ENCODE measurements around the gene MACROD2.

GRCh38 chr20:15236812-15237211 lies 1241.5 kb downstream of the MACROD2 start:
- peak in 4 of 5 experiments; percentile 21 to 40 (median 30) for TF ChIP-seq CTCF (IDR thresholded peaks at IDR 0.05)
- no peak for TF ChIP-seq POLR2A (IDR thresholded peaks at IDR 0.05)
- TF ChIP-seq EP300 (IDR thresholded peaks at IDR 0.05; ENCODE audit: low read depth) = no peak
- no peak for TF ChIP-seq POLR2AphosphoS5 (IDR thresholded peaks at IDR 0.05)
